K562 (cell line): ENCODE results near the gene NOTO. TPM values are rescaled to one million over a fixed set of nuclear protein-coding genes. Genes with fewer than 3 reads are reported as not detected.

ENCODE experiments used
- ELK3 ChIP-seq: fragments of 450-650 bp; formaldehyde crosslinking; IDR thresholded peaks from 2 replicates; pipeline ENCODE4 v1.4.0; 2020; ENCODE audit warnings: mild to moderate bottlenecking
- FOXO4 ChIP-seq: fragments of 450-650 bp; formaldehyde crosslinking; IDR thresholded peaks from 2 replicates; pipeline ENCODE4 v1.4.0; 2020; ENCODE audit warnings: mild to moderate bottlenecking, moderate library complexity
- HDAC2 ChIP-seq: fragments of 450-650 bp; IDR thresholded peaks from 2 replicates; pipeline ENCODE4 v1.6.1; 2016; ENCODE audit warnings: mild to moderate bottlenecking
- JUND ChIP-seq, 2 experiments: IDR thresholded peaks; 2 replicates in 1 of 2; 3 replicates in 1 of 2; pipeline ENCODE4 v1.6.1; 2011; ENCODE audit warnings: borderline replicate concordance in 2 of 2, low read depth in 2 of 2, low read length in 2 of 2, improper control_type of control experiment in 1 of 2, missing biosample characterization in 1 of 2, missing genetic modification characterization in 1 of 2, missing genetic modification reagents in 1 of 2
- REST ChIP-seq, 2 experiments: fragments of 450-650 bp; formaldehyde crosslinking in 1 of 2; IDR thresholded peaks; 2 replicates each; pipeline versions ENCODE4 v1.4.0 to v1.6.1; 2014 to 2020; ENCODE audit warnings: mild to moderate bottlenecking in 2 of 2, borderline replicate concordance in 1 of 2, low read depth in 1 of 2
- RFX5 ChIP-seq: IDR thresholded peaks from 2 replicates; pipeline ENCODE4 v1.6.1; 2011; ENCODE audit warnings: low read depth, mild to moderate bottlenecking, improper control_type of control experiment, low read length
- SMC3 ChIP-seq: conservative IDR thresholded peaks from 2 replicates; pipeline ENCODE4 v1.6.1; 2011; ENCODE audit warnings: low read depth, low read length, improper control_type of control experiment; ENCODE audit not compliant: insufficient read depth
- TAF1 ChIP-seq: IDR thresholded peaks from 2 replicates; pipeline ENCODE4 v1.6.1; 2011; ENCODE audit warnings: mild to moderate bottlenecking, low read length, moderate library complexity; ENCODE audit not compliant: insufficient read depth, control insufficient read depth, severe bottlenecking; ENCODE audit errors: extremely low read depth
- TCF7 ChIP-seq: sonication (generic); IDR thresholded peaks from 2 replicates; pipeline ENCODE4 v1.6.1; 2016; ENCODE audit warnings: antibody characterized with exemption, borderline replicate concordance
- ZNF282 ChIP-seq: sonication (generic); formaldehyde crosslinking; IDR thresholded peaks from 2 replicates; pipeline ENCODE4 v1.8.1; 2023; ENCODE audit warnings: missing genetic modification reagents
- polyA plus RNA-seq, 8 experiments: library from polyadenylated mRNA; depleted of rRNA in 4 of 8; stranded (reverse) in 5 of 8; unstranded in 3 of 8; fragments of >200 nt; fragmentation: Nextera tagmentation in 2 of 8; fragmentation: Illumina TruSeq in 1 of 8; extraction: Ambion mirVana in 2 of 8; extraction: Trizol in 1 of 8; gene quantifications; 2 replicates each; pipeline versions ENCODE4 v1.2.1 to v1.2.3, GENCODE V29; 2011 to 2014; ENCODE audit warnings: inconsistent platforms in 1 of 8, missing spikeins in 1 of 8
- total RNA-seq, 7 experiments: library from RNA; depleted of rRNA in 6 of 7; stranded (reverse); fragments of >200 nt in 6 of 7; fragmentation: Illumina TruSeq in 2 of 7; extraction: Trizol in 2 of 7; gene quantifications; 2 replicates each; pipeline versions ENCODE4 v1.2.1 to v1.2.3, GENCODE V29; 2011 to 2021; ENCODE audit warnings: low replicate concordance in 1 of 7
- TF ChIP-seq, protein P1 (sequence below): fragments of 450-650 bp; formaldehyde crosslinking; IDR thresholded peaks from 2 replicates; pipeline ENCODE4 v1.4.0; 2020; ENCODE audit warnings: mild to moderate bottlenecking, moderate library complexity

The NOTO gene
- total and polyA plus RNA-seq, 9 of the 15 experiments (the other 6 are each of a cell fraction or from before 2014, with no cell fraction given), result not detected

DNA sequence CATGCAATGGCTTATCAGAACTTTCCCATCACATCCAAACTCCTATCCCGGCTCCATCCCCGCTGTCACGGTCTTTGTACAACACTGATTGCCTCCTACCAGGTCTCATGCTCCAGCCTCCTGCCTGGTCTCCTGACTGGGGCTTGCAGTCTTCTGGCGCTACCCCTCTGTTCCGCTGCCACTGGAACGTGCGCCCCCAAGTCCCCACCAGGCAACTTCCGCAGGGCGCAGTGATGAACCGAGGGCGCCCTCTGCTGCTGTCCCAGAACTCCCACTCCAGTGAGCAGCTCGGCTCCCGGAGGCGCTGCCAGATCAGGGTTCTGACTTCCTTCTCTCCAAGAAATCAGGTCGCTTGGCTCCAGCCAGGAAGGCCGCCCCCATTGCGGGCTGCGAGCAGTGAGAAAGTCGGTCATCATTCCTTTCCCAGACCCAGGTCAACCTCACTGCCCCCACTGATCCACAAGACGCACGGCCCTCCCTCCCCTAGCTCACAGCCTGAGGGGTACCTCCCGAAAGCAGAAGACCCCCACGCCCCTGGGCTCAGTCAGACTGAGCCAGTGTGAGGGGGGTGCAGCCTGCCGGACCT, 45.7 kb upstream of the NOTO start (continued):
- TF ChIP-seq REST (IDR thresholded peaks at IDR 0.05; ENCODE audit: borderline replicate concordance) (peak; percentile 91), REST (CRISPR knock-in tag; IDR thresholded peaks at IDR 0.05; ENCODE audit: low read depth) (no peak), ZNF282 (CRISPR knock-in tag) (no peak), JUND (IDR thresholded peaks at IDR 0.05; ENCODE audit: borderline replicate concordance, low read depth, low read length) (0 out of 2 replicates have a peak, but pooled peaks have one; percentile 14), JUND (tag; IDR thresholded peaks at IDR 0.05; ENCODE audit: borderline replicate concordance, low read depth, low read length) (no peak), ELK3 (CRISPR knock-in tag) (no peak), RFX5 (no peak), SMC3 (peak; percentile 85), FOXO4 (CRISPR knock-in tag) (no peak), TCF7 (no peak), HDAC2 (no peak), TAF1 (no peak)
- TF ChIP-seq, protein P1, sequence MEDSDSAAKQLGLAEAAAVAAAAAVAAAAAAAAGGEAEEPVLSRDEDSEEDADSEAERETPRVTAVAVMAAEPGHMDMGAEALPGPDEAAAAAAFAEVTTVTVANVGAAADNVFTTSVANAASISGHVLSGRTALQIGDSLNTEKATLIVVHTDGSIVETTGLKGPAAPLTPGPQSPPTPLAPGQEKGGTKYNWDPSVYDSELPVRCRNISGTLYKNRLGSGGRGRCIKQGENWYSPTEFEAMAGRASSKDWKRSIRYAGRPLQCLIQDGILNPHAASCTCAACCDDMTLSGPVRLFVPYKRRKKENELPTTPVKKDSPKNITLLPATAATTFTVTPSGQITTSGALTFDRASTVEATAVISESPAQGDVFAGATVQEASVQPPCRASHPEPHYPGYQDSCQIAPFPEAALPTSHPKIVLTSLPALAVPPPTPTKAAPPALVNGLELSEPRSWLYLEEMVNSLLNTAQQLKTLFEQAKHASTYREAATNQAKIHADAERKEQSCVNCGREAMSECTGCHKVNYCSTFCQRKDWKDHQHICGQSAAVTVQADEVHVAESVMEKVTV (CRISPR knock-in tag), result peak; percentile 75
